ENCODE data around the gene ACSS1.

DNA sequence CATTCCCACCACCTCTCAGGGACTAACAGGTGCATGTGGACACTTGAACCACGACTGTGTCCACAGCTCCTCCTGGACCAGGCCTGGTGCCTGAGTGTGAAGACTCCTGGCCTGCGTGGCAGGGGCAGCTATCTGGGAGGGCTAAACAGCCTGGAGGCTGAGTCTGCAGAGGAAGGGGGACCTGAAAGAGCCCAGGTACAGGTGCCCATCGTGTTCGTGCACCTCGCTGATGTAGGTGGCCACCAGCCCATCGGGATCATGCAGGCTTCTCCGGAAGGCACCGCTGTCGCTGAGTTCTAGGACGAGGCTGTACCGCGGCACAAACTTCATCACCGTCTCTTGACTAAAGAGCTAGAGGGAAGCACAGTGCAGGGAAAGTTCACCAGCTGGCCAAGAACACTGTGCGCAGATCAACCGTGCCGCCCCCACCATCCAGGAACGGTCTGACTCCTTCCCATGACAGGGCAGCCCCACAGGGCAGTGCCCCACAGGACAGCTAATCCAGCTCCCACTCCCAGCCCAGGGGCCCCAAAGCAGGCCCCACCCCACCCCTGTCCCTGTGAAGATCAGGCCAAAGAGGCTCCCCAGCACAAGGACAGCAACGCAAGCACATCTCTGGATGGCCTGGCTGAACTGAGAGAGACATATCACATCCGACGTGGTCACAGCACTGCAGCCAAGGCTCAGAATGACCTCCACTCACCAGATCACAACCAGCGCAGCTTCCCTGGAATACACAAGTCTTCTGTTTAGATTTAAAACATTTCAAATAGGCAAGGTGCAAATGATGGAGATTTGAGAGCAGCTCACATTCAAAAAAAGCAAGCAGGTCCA is 94.0 kb downstream of the ACSS1 start:
- no peak for TF ChIP-seq FOXM1 (IDR thresholded peaks at IDR 0.05; ENCODE audit: borderline replicate concordance)
- no peak for TF ChIP-seq SUZ12 (IDR thresholded peaks at IDR 0.05)
- TF ChIP-seq CTBP1 (IDR thresholded peaks at IDR 0.05; ENCODE audit: borderline replicate concordance), result no peak

Measured in HEK293T (cell line).